D721Med (cell line): ENCODE measurements around the gene SCUBE3.

Experiments
- DNase-seq: peaks from one replicate; pipeline ENCODE4 v3.0.0; 2011; ENCODE audit warnings: low spot score; ENCODE audit not compliant: insufficient read length
- FAIRE-seq: peaks from 2 replicates; lab custom pipeline; 2011; peaks lifted over from hg19 to GRCh38; lab: Jason Lieb, UNC
- TF ChIP-seq, protein P1 (sequence below): IDR thresholded peaks from 2 replicates; pipeline ENCODE4 v1.5.1; 2012; ENCODE audit warnings: mild to moderate bottlenecking, control low read depth; ENCODE audit not compliant: insufficient read depth; ENCODE audit errors: missing control alignments

The SCUBE3 gene

GRCh38 chr6:35197196-35197595 lies 16.6 kb upstream of the SCUBE3 start:
- FAIRE-seq (no peak), DNase-seq (no peak)
- TF ChIP-seq, protein P1, sequence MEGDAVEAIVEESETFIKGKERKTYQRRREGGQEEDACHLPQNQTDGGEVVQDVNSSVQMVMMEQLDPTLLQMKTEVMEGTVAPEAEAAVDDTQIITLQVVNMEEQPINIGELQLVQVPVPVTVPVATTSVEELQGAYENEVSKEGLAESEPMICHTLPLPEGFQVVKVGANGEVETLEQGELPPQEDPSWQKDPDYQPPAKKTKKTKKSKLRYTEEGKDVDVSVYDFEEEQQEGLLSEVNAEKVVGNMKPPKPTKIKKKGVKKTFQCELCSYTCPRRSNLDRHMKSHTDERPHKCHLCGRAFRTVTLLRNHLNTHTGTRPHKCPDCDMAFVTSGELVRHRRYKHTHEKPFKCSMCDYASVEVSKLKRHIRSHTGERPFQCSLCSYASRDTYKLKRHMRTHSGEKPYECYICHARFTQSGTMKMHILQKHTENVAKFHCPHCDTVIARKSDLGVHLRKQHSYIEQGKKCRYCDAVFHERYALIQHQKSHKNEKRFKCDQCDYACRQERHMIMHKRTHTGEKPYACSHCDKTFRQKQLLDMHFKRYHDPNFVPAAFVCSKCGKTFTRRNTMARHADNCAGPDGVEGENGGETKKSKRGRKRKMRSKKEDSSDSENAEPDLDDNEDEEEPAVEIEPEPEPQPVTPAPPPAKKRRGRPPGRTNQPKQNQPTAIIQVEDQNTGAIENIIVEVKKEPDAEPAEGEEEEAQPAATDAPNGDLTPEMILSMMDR, result no peak

- DNase-seq, result no peak
- FAIRE-seq, result no peak
- TF ChIP-seq, protein P1, result no peak
Observed at GRCh38 chr6:35199866-35200265, 13.9 kb upstream of the SCUBE3 start.

DNA sequence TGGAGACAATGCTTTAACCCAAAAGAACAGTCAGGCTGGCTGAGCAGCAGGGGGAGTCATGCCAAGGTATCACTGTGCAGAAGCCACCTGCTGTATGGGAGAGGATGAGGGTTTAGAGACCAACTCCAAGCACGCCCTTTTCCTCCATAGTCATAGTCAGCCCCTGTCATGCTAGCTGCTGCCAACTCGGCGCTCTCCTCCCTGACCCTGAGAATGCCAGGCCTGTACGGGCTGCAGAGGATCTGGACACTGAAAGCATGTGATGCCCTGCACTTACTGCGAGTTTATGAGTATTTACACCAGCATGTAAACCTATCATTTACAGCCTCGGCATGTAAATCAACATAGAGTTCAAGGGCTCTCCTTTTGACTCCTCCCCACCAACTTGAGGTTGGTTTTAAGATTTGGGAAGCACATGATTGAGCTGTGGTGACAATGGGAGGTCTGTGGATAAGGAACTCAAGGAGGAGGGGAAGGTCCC lies 11.7 kb upstream of the SCUBE3 start:
- DNase-seq, result no peak
- TF ChIP-seq, protein P1, result no peak
- FAIRE-seq, result no peak

DNA sequence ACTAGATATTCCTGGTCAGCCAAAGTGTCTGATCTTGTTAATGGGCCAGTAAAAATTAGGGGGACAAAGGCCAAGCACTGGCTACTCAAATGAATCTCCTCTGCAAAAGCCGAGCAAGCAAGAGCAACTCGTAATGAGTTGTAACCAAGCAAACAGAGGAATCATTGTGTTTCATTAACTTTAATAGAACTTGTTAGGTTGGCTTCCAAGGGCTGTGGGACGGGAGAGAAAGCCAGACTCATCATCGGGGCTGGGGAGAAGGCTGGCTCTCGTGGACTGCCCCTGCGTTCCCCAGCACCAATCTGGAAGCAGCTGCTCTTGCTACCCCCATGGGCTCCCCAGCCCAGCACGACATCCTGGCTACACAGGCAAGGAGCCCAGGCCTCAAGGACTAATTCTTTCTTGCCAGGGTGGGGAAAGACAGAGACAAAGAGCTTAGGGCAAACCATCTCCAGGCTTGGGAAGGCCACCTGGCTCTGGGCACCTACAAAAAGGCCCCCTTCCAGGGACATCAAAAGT lies 10.5 kb upstream of the SCUBE3 start:
- TF ChIP-seq, protein P1, result no peak
- FAIRE-seq, result no peak

GRCh38 chr6:35203680-35204079 lies 10.1 kb upstream of the SCUBE3 start:
- no peak for FAIRE-seq
- DNase-seq, result no peak
- TF ChIP-seq, protein P1, result no peak

More for the DNA sequence above, 10.5 kb upstream of the SCUBE3 start:
- no peak for DNase-seq

DNA sequence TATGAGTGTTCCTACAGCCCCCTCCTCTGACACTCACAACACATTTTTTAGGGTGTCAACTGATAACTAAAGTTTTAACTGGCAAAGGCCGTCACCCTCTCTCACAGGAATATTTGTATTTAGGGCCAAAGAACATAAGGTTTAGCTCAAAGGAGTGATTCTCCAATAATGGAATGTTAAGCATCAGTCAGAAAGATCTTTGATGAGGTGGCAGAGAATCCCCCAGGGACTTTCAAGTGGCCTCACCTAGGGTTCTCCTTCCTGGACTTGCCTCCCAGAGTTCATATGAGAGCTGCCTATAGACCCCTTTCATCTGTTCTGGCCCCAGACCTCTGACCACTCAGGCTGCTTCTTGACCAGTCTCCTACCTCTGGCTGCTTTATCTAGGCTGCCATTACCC lies 7.4 kb upstream of the SCUBE3 start:
- DNase-seq (no peak), FAIRE-seq (no peak)
- TF ChIP-seq, protein P1, result no peak

DNA sequence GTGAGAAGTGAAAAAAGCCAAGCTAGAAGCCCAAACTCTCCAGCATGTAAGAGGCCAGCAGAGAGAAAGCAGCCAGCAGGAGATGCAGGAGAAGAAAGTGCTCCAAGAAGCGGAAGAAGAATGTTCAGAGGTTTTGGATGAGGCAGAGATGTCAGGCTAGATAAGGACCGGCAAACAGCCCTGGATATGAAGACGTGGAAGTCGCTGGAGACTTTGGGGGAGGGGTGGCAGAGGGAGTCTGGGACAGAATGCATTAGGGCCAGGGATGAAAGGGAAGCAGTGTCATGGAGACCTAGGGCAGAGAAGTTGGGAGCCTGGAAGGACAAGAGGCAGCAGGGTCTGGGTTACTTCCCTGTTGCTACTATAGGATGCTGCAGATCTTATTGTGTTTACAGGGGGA lies 5.3 kb upstream of the SCUBE3 start:
- FAIRE-seq (no peak), DNase-seq (no peak)
- TF ChIP-seq, protein P1, result no peak
